Measurements from ENCODE around the gene KRT3. TPM values are rescaled to one million over a fixed set of nuclear protein-coding genes. Genes with fewer than 3 reads are reported as not detected.

KRT3 gene
- total RNA-seq, 1 experiment from 2014 or later = not detected

- ChIA-PET CTCF (no interaction called here), POLR2A (interaction anchor here (0.8 to 1.2 kb wide), 2 partner anchors 17 to 18 kb away, joined by 3 read pairs; no protein-coding TSS in a partner anchor)
- BruUV-seq (replicated peaks) = no TSS peak
- no peak for DNase-seq (ENCODE audit: unreplicated experiment)
- no peaks in the 10 kb centered on the region for H3K36me3 Mint-ChIP-seq (ENCODE audit: insufficient read depth, unreplicated experiment)
- intact Hi-C loops (cut with micrococcal nuclease) = no loop called here
- peaks cover 75% of the 10 kb centered on the region for H3K27me3 Mint-ChIP-seq (ENCODE audit: insufficient read depth, unreplicated experiment)
- no peak overlapping the region for H3K4me3 Mint-ChIP-seq (ENCODE audit: unreplicated experiment)
- no peak for TF ChIP-seq CTCF (IDR thresholded peaks at IDR 0.05; ENCODE audit: unreplicated experiment)
- H3K9me3 Mint-ChIP-seq (ENCODE audit: unreplicated experiment) = no peaks in the 10 kb centered on the region
- H3K27ac Mint-ChIP-seq (ENCODE audit: low read depth, unreplicated experiment) = no peak overlapping the region
- no peaks in the 10 kb centered on the region for H3K4me1 Mint-ChIP-seq (ENCODE audit: insufficient read depth, unreplicated experiment)
These were observed 19.5 kb downstream of the KRT3 start for GRCh38 chr12:52776435-52776834.

- intact Hi-C loops (cut with micrococcal nuclease) = no loop called here
- Mint-ChIP-seq H3K4me1 (ENCODE audit: insufficient read depth, unreplicated experiment) (no peaks in the 10 kb centered on the region), H3K36me3 (ENCODE audit: insufficient read depth, unreplicated experiment) (no peaks in the 10 kb centered on the region), H3K4me3 (ENCODE audit: unreplicated experiment) (no peak overlapping the region), H3K27ac (ENCODE audit: low read depth, unreplicated experiment) (no peak overlapping the region), H3K27me3 (ENCODE audit: insufficient read depth, unreplicated experiment) (peaks cover 78% of the 10 kb centered on the region), H3K9me3 (ENCODE audit: unreplicated experiment) (no peaks in the 10 kb centered on the region)
- POLR2A ChIA-PET = no interaction called here
- CTCF ChIA-PET = interaction anchor here (0.5 kb wide), 1 partner anchor 88 kb away, joined by 3 read pairs; no protein-coding TSS in a partner anchor
- no TSS peak for BruUV-seq (replicated peaks)
- no peak for DNase-seq (ENCODE audit: unreplicated experiment)
- no peak for TF ChIP-seq CTCF (IDR thresholded peaks at IDR 0.05; ENCODE audit: unreplicated experiment)
These were observed 21.2 kb downstream of the KRT3 start for GRCh38 chr12:52774629-52775250.

GRCh38 chr12:52772772-52773171, 23.1 kb downstream of the KRT3 start:
- DNase-seq (ENCODE audit: unreplicated experiment) = no peak
- no peaks in the 10 kb centered on the region for H3K9me3 Mint-ChIP-seq (ENCODE audit: unreplicated experiment)
- BruUV-seq (replicated peaks) = no TSS peak
- H3K4me3 Mint-ChIP-seq (ENCODE audit: unreplicated experiment) = no peak overlapping the region
- ChIA-PET POLR2A (interaction anchor here (0.6 kb wide), 1 partner anchor 17 kb away, joined by 4 read pairs; no protein-coding TSS in a partner anchor), CTCF (no interaction called here)
- intact Hi-C loops (cut with micrococcal nuclease) = no loop called here
- no peaks in the 10 kb centered on the region for H3K36me3 Mint-ChIP-seq (ENCODE audit: insufficient read depth, unreplicated experiment)
- TF ChIP-seq CTCF (IDR thresholded peaks at IDR 0.05; ENCODE audit: unreplicated experiment) = no peak
- H3K27ac Mint-ChIP-seq (ENCODE audit: low read depth, unreplicated experiment) = no peak overlapping the region
- H3K27me3 Mint-ChIP-seq (ENCODE audit: insufficient read depth, unreplicated experiment) = peaks cover 59% of the 10 kb centered on the region
- H3K4me1 Mint-ChIP-seq (ENCODE audit: insufficient read depth, unreplicated experiment) = no peaks in the 10 kb centered on the region

- Mint-ChIP-seq H3K9me3 (ENCODE audit: unreplicated experiment) (no peaks in the 10 kb centered on the region), H3K36me3 (ENCODE audit: insufficient read depth, unreplicated experiment) (no peaks in the 10 kb centered on the region), H3K27me3 (ENCODE audit: insufficient read depth, unreplicated experiment) (peaks cover 53% of the 10 kb centered on the region), H3K4me1 (ENCODE audit: insufficient read depth, unreplicated experiment) (no peaks in the 10 kb centered on the region), H3K27ac (ENCODE audit: low read depth, unreplicated experiment) (no peak overlapping the region), H3K4me3 (ENCODE audit: unreplicated experiment) (no peak overlapping the region)
- intact Hi-C loops (cut with micrococcal nuclease) = no loop called here
- POLR2A ChIA-PET = no interaction called here
- BruUV-seq (replicated peaks) = no TSS peak
- no peak for TF ChIP-seq CTCF (IDR thresholded peaks at IDR 0.05; ENCODE audit: unreplicated experiment)
- no peak for DNase-seq (ENCODE audit: unreplicated experiment)
- CTCF ChIA-PET = interaction anchor here (0.6 kb wide), 1 partner anchor 166 kb away, joined by 4 read pairs; no protein-coding TSS in a partner anchor
These were observed 23.7 kb downstream of the KRT3 start for GRCh38 chr12:52772188-52772587.

All from MCF 10A (cell line).